H1 (cell line): Measurements from ENCODE around the gene BUD13. TPM values are rescaled to one million over a fixed set of nuclear protein-coding genes. Genes with fewer than 3 reads are reported as not detected.

Experiments used
- CTCF ChIA-PET: fragments of 300-600 bp; sonication (Branson Sonifier 250); formaldehyde crosslinking; loops from one replicate; lab custom pipeline; 2021; ENCODE audit not compliant: partially characterized antibody; lab: Charles Lee
- POLR2A ChIA-PET: fragments of 300-600 bp; sonication (Branson Sonifier 250); formaldehyde crosslinking; loops from one replicate; lab custom pipeline; 2021; ENCODE audit warnings: inconsistent platforms; ENCODE audit not compliant: partially characterized antibody; lab: Charles Lee
- DNase-seq, 2 experiments: peaks; one replicate each; pipeline versions ENCODE4 v3.0.0 to v3.0.0-alpha.2; 2010 to 2022; ENCODE audit warnings: low spot score in 2 of 2, low read depth in 1 of 2, mixed read lengths in 1 of 2
- FAIRE-seq: peaks from 2 replicates; lab custom pipeline; 2011; peaks lifted over from hg19 to GRCh38; lab: Jason Lieb, UNC
- H2AFZ ChIP-seq: 2 replicates; pipeline ENCODE4 v1.8.1; 2012; ENCODE audit warnings: low read length, inconsistent platforms
- H2AK5ac ChIP-seq: 2 replicates; pipeline ENCODE4 v1.6.1; 2013; ENCODE audit warnings: low read depth, low read length
- H2BK120ac ChIP-seq: replicated peaks from 2 replicates; pipeline ENCODE3; 2013; ENCODE audit warnings: low read depth, low read length, inconsistent platforms
- H2BK12ac ChIP-seq: 2 replicates; pipeline ENCODE4 v1.6.1; 2013; ENCODE audit warnings: low read depth, low read length
- H2BK15ac ChIP-seq: 2 replicates; pipeline ENCODE4 v1.6.1; 2013; ENCODE audit warnings: low read length
- H2BK20ac ChIP-seq: 2 replicates; pipeline ENCODE4 v1.6.1; 2013; ENCODE audit warnings: low read length
- H2BK5ac ChIP-seq: 2 replicates; pipeline ENCODE4 v1.6.1; 2013; ENCODE audit warnings: low read depth, low read length
- H3K14ac ChIP-seq: 2 replicates; pipeline ENCODE4 v1.6.1; 2013; ENCODE audit warnings: inconsistent platforms; ENCODE audit not compliant: insufficient read length
- H3K18ac ChIP-seq: 2 replicates; pipeline ENCODE4 v1.6.1; 2013; ENCODE audit warnings: low read length; ENCODE audit errors: extremely low read depth
- H3K23ac ChIP-seq: 2 replicates; pipeline ENCODE4 v1.6.1; 2013; ENCODE audit warnings: inconsistent platforms; ENCODE audit not compliant: insufficient read length
- H3K23me2 ChIP-seq: 2 replicates; pipeline ENCODE4 v1.6.1; 2013; ENCODE audit warnings: low read depth, low read length
- H3K27ac ChIP-seq: 2 replicates; pipeline ENCODE4 v1.6.1; 2011; ENCODE audit warnings: low read depth, low read length, inconsistent platforms
- H3K27me3 ChIP-seq, 4 experiments: replicated peaks in 1 of 4; 1 replicate in 1 of 4; 2 replicates in 3 of 4; pipeline versions ENCODE4 v1.6.1 to v1.8.1; 2011 to 2013; ENCODE audit warnings: low read length in 3 of 4, mild to moderate bottlenecking in 3 of 4, inconsistent platforms in 2 of 4, mixed read lengths in 2 of 4, moderate library complexity in 1 of 4; ENCODE audit not compliant: control insufficient read depth in 3 of 4, insufficient read depth in 3 of 4; ENCODE audit errors: extremely low read depth in 1 of 4
- H3K36me3 ChIP-seq, 4 experiments: 2 replicates each; pipeline versions ENCODE4 v1.6.1 to v1.8.1; 2011 to 2013; ENCODE audit warnings: mild to moderate bottlenecking in 4 of 4, low read length in 3 of 4, moderate library complexity in 2 of 4, control low read depth in 1 of 4, inconsistent platforms in 1 of 4; ENCODE audit not compliant: insufficient read depth in 4 of 4, control insufficient read depth in 2 of 4
- H3K4ac ChIP-seq: replicated peaks from 2 replicates; pipeline ENCODE3; 2013; ENCODE audit warnings: low read length, low read depth, mixed read lengths, inconsistent platforms; ENCODE audit not compliant: insufficient read length
- H3K4me1 ChIP-seq, 4 experiments: replicated peaks in 1 of 4; 1 replicate in 1 of 4; 2 replicates in 3 of 4; pipeline versions ENCODE4 v1.6.1 to v1.8.1; 2011 to 2013; ENCODE audit warnings: low read length in 3 of 4, inconsistent platforms in 2 of 4, mixed read lengths in 1 of 4; ENCODE audit not compliant: insufficient read depth in 4 of 4, control insufficient read depth in 3 of 4
- H3K4me2 ChIP-seq, 2 experiments: 2 replicates each; pipeline versions ENCODE4 v1.6.1 to v1.8.1; 2011 to 2013; ENCODE audit warnings: low read depth in 2 of 2, low read length in 2 of 2, control low read depth in 1 of 2, inconsistent platforms in 1 of 2, mild to moderate bottlenecking in 1 of 2; ENCODE audit not compliant: insufficient read depth in 1 of 2
- H3K4me3 ChIP-seq, 4 experiments: fragments of 200-600, 300-600 bp in 1 of 4; sonication (generic), shearing (Covaris generic), sonication (Bioruptor Twin) in 1 of 4; 2 replicates each; pipeline versions ENCODE4 v1.5.1 to v1.8.1; 2011 to 2016; ENCODE audit warnings: low read length in 4 of 4, low read depth in 3 of 4, control low read depth in 2 of 4, inconsistent platforms in 2 of 4, mild to moderate bottlenecking in 2 of 4, mixed read lengths in 1 of 4, moderate library complexity in 1 of 4; ENCODE audit not compliant: insufficient read depth in 2 of 4; ENCODE audit errors: extremely low read depth in 1 of 4
- H3K56ac ChIP-seq: replicated peaks from 2 replicates; pipeline ENCODE3; 2013; ENCODE audit warnings: low read depth, mild to moderate bottlenecking, mixed read lengths, low read length, inconsistent platforms; ENCODE audit not compliant: insufficient read length
- H3K79me1 ChIP-seq: 2 replicates; pipeline ENCODE4 v1.6.1; 2013; ENCODE audit warnings: low read depth, low read length, control low read depth
- H3K79me2 ChIP-seq, 2 experiments: 2 replicates each; pipeline versions ENCODE4 v1.6.1 to v1.8.1; 2012 to 2013; ENCODE audit warnings: low read length in 2 of 2, mild to moderate bottlenecking in 2 of 2, inconsistent platforms in 1 of 2; ENCODE audit not compliant: insufficient read depth in 2 of 2, control insufficient read depth in 1 of 2
- H3K9ac ChIP-seq, 4 experiments: replicated peaks in 1 of 4; 1 replicate in 1 of 4; 2 replicates in 3 of 4; pipeline versions ENCODE4 v1.6.1 to v1.8.1; 2011 to 2013; ENCODE audit warnings: low read depth in 3 of 4, low read length in 3 of 4, control low read depth in 2 of 4, mild to moderate bottlenecking in 2 of 4, moderate library complexity in 2 of 4, inconsistent platforms in 1 of 4; ENCODE audit errors: extremely low read depth in 1 of 4
- H3K9me3 ChIP-seq, 2 experiments: 2 replicates each; pipeline versions ENCODE4 v1.6.1 to v1.8.1; 2012 to 2013; ENCODE audit warnings: mild to moderate bottlenecking in 2 of 2, moderate library complexity in 2 of 2, control low read depth in 1 of 2, inconsistent platforms in 1 of 2, low read depth in 1 of 2, low read length in 1 of 2, mixed read lengths in 1 of 2; ENCODE audit not compliant: insufficient read depth in 2 of 2
- H4K20me1 ChIP-seq, 2 experiments: replicated peaks in 1 of 2; 2 replicates each; pipeline versions ENCODE3 to v1.8.1; 2011 to 2013; ENCODE audit warnings: inconsistent platforms in 2 of 2, low read length in 2 of 2, mild to moderate bottlenecking in 1 of 2; ENCODE audit not compliant: insufficient read depth in 2 of 2, control insufficient read depth in 1 of 2
- H4K5ac ChIP-seq: 2 replicates; pipeline ENCODE4 v1.6.1; 2013; ENCODE audit warnings: low read length, low read depth, mixed read lengths, inconsistent platforms; ENCODE audit not compliant: insufficient read length
- H4K8ac ChIP-seq: 2 replicates; pipeline ENCODE4 v1.8.0; 2013; ENCODE audit warnings: mild to moderate bottlenecking, moderate library complexity, low read length, inconsistent platforms; ENCODE audit not compliant: insufficient read depth; ENCODE audit errors: extremely low read depth
- H4K91ac ChIP-seq: replicated peaks from 2 replicates; pipeline ENCODE3; 2013; ENCODE audit warnings: low read length, mixed read lengths, inconsistent platforms; ENCODE audit not compliant: insufficient read length
- ATF2 ChIP-seq: IDR thresholded peaks from 2 replicates; pipeline ENCODE4 v1.6.1; 2012; ENCODE audit warnings: low read length, inconsistent platforms
- CEBPB ChIP-seq: IDR thresholded peaks from 2 replicates; pipeline ENCODE4 v1.6.1; 2012; ENCODE audit warnings: low read depth, low read length
- CHD2 ChIP-seq: IDR thresholded peaks from 2 replicates; pipeline ENCODE4 v1.6.1; 2012; ENCODE audit warnings: low read length, improper control_type of control experiment
- E2F6 ChIP-seq: IDR thresholded peaks from 2 replicates; pipeline ENCODE4 v1.6.1; 2012; ENCODE audit warnings: inconsistent platforms
- JUND ChIP-seq: IDR thresholded peaks from 2 replicates; pipeline ENCODE4 v1.6.1; 2011; ENCODE audit warnings: mild to moderate bottlenecking, improper control_type of control experiment, low read length
- NRF1 ChIP-seq: IDR thresholded peaks from 2 replicates; pipeline ENCODE4 v1.6.1; 2011; ENCODE audit warnings: mild to moderate bottlenecking, low read depth, low read length, improper control_type of control experiment
- RBBP5 ChIP-seq: IDR thresholded peaks from 2 replicates; pipeline ENCODE4 v1.7.1; 2012; ENCODE audit warnings: low read depth, mild to moderate bottlenecking, inconsistent platforms, low read length, moderate library complexity, borderline replicate concordance
- TCF12 ChIP-seq: IDR thresholded peaks from 2 replicates; pipeline ENCODE4 v1.6.1; 2011; ENCODE audit warnings: low read depth, mild to moderate bottlenecking, low read length
- WGBS, 2 experiments: shearing (Covaris generic) in 1 of 2; methylation state at CpG; one replicate each; pipeline versions ENCODE4 v1.1.6 to v1.1.7; 2013 to 2015; ENCODE audit warnings: low lambda C conversion rate in 2 of 2, mixed read lengths in 2 of 2, inconsistent platforms in 1 of 2, low coverage in 1 of 2, missing lambda C conversion rate in 1 of 2; ENCODE audit not compliant: insufficient replicate concordance in 2 of 2, insufficient coverage in 1 of 2, insufficient read length in 1 of 2; ENCODE audit errors: extremely low coverage in 1 of 2, missing lambda C conversion rate in 1 of 2; 5-methylcytosine and 5-hydroxymethylcytosine counted together
- polyA plus RNA-seq, 7 experiments: library from polyadenylated mRNA; depleted of rRNA in 3 of 7; stranded (reverse) in 5 of 7; unstranded in 2 of 7; fragments of >200 nt in 5 of 7; fragments of 200-250 nt in 2 of 7; gene quantifications; 1 replicate in 5 of 7; 2 replicates in 1 of 7; 4 replicates in 1 of 7; pipeline versions ENCODE4 v1.2.1 to v1.2.3, GENCODE V29; 2011 to 2013; ENCODE audit warnings: missing spikeins in 2 of 7, mixed read lengths in 2 of 7
- total RNA-seq: library from RNA; stranded (reverse); fragmentation: NEBNext Ultra II Directional; extraction: Animal tissue kit (Norgen Biotek cat#: 25700); gene quantifications from 2 replicates; pipeline ENCODE4 v1.2.1, GENCODE V29; 2021

The BUD13 gene
- total and polyA plus RNA-seq, 2 of the 8 experiments (the other 6 are each of a cell fraction or from before 2014, with no cell fraction given): 24.8 to 27.2 TPM

- peaks cover 6 to 23% (median 16%) of the 10 kb centered on the region in 4 experiments for H3K4me1 ChIP-seq
- H3K27ac ChIP-seq: no peak overlapping the region
- H4K91ac ChIP-seq: no peak overlapping the region
- no peak overlapping the region for H4K5ac ChIP-seq
- no peaks in the 10 kb centered on the region for H3K79me2 ChIP-seq
- no peak overlapping the region for H3K9ac ChIP-seq
- no peak overlapping the region for H3K56ac ChIP-seq
- H2BK20ac ChIP-seq: 0 out of 2 replicates have a peak overlapping the region, but pooled peaks have one; percentile 8
- no peak overlapping the region for H3K14ac ChIP-seq
- no peak overlapping the region; a peak in 2 of 8 replicates for H3K4me3 ChIP-seq
- H3K23ac ChIP-seq: no peak overlapping the region
- no peak for FAIRE-seq
- no peak overlapping the region for H2AFZ ChIP-seq
- H3K18ac ChIP-seq: no peak overlapping the region
- no peaks in the 10 kb centered on the region for H3K36me3 ChIP-seq
- no peaks in the 10 kb centered on the region for H3K23me2 ChIP-seq
- H3K4me2 ChIP-seq: peak overlapping the region; percentile 13 to 29; a peak in 3 of 4 replicates
- H2BK5ac ChIP-seq: no peak overlapping the region
- 0 out of 2 replicates have a peak overlapping the region, but pooled peaks have one; percentile 63 for H2BK12ac ChIP-seq
- peak overlapping the region; percentile 18; the same call in 1 of the 2 replicates for H2AK5ac ChIP-seq
- peak overlapping the region; percentile 77; the same call in 1 of the 2 replicates for H2BK15ac ChIP-seq
- no peak overlapping the region for H2BK120ac ChIP-seq
- ChIA-PET CTCF (interaction anchor here (0.7 to 11.9 kb wide), 20 partner anchors 8 to 346 kb away, joined by 3 to 334 read pairs (median 10); no protein-coding TSS in a partner anchor), POLR2A (interaction anchor here (0.6 to 1.5 kb wide), 3 partner anchors 33 to 346 kb away, joined by 3 read pairs; no protein-coding TSS in a partner anchor)
- no peaks in the 10 kb centered on the region for H3K9me3 ChIP-seq
- H3K4ac ChIP-seq: no peak overlapping the region
- 38% methylated on average over 11 of the region's 11 CpGs; no CpG with 5 or more reads in 1 of the 2 experiments for WGBS, 2 experiments
- no peaks in the 10 kb centered on the region for H3K79me1 ChIP-seq
- no peaks in the 10 kb centered on the region for H3K27me3 ChIP-seq
- no peaks in the 10 kb centered on the region for H4K20me1 ChIP-seq
- peak in 1 of 2 experiments; percentile 77 for DNase-seq
- no peak overlapping the region for H4K8ac ChIP-seq
- no peak for TF ChIP-seq CHD2
- no peak for TF ChIP-seq TCF12
- no peak for TF ChIP-seq RBBP5
- TF ChIP-seq JUND: 0 out of 2 replicates have a peak, but pooled peaks have one; percentile 6
- TF ChIP-seq CEBPB: no peak
- TF ChIP-seq E2F6: no peak
- TF ChIP-seq NRF1: no peak
- TF ChIP-seq ATF2: no peak
Observed at GRCh38 chr11:116731097-116731761, 41.6 kb downstream of the BUD13 start.
